Measurements from ENCODE around the gene NUP160.

NUP160 gene

GRCh38 chr11:47863189-47863897, 15.2 kb upstream of the NUP160 start:
- no peaks in the 10 kb centered on the region for H3K36me3 ChIP-seq (replicated peaks)
- TF ChIP-seq CTCF (IDR thresholded peaks at IDR 0.05; ENCODE audit: low read depth, low read length, missing control alignments): no peak
- H3K27ac ChIP-seq: peak overlapping the region; percentile 54
- DNase-seq: peak; percentile 36
- H3K4me3 ChIP-seq (ENCODE audit: low read depth, low read length): no peak overlapping the region
- in situ Hi-C loops (cut with HindIII; ENCODE audit: low pct_ligation_motif_present, low sequenced_read_pairs): no loop called here
- H3K27me3 ChIP-seq (replicated peaks): no peaks in the 10 kb centered on the region

- in situ Hi-C loops (cut with HindIII; ENCODE audit: low pct_ligation_motif_present, low sequenced_read_pairs): no loop called here
- DNase-seq: peak; percentile 51
- peak overlapping the region; percentile 54 for H3K27ac ChIP-seq
- no peaks in the 10 kb centered on the region for H3K36me3 ChIP-seq (replicated peaks)
- H3K27me3 ChIP-seq (replicated peaks): no peaks in the 10 kb centered on the region
- TF ChIP-seq CTCF (IDR thresholded peaks at IDR 0.05; ENCODE audit: low read depth, low read length, missing control alignments): no peak
- H3K4me3 ChIP-seq (ENCODE audit: low read depth, low read length): no peak overlapping the region
These were observed 13.6 kb upstream of the NUP160 start for GRCh38 chr11:47861728-47862127.

GRCh38 chr11:47860536-47860935, 12.4 kb upstream of the NUP160 start:
- DNase-seq: no peak
- in situ Hi-C loops (cut with HindIII; ENCODE audit: low pct_ligation_motif_present, low sequenced_read_pairs): no loop called here
- H3K4me3 ChIP-seq (ENCODE audit: low read depth, low read length): no peak overlapping the region
- no peak overlapping the region for H3K27ac ChIP-seq
- H3K36me3 ChIP-seq (replicated peaks): no peaks in the 10 kb centered on the region
- H3K27me3 ChIP-seq (replicated peaks): no peaks in the 10 kb centered on the region
- no peak for TF ChIP-seq CTCF (IDR thresholded peaks at IDR 0.05; ENCODE audit: low read depth, low read length, missing control alignments)

GRCh38 chr11:47857892-47858543, 9.9 kb upstream of the NUP160 start:
- no peak overlapping the region for H3K4me3 ChIP-seq (ENCODE audit: low read depth, low read length)
- no peak overlapping the region for H3K27ac ChIP-seq
- in situ Hi-C loops (cut with HindIII; ENCODE audit: low pct_ligation_motif_present, low sequenced_read_pairs): no loop called here
- no peaks in the 10 kb centered on the region for H3K27me3 ChIP-seq (replicated peaks)
- DNase-seq: no peak
- no peaks in the 10 kb centered on the region for H3K36me3 ChIP-seq (replicated peaks)
- no peak for TF ChIP-seq CTCF (IDR thresholded peaks at IDR 0.05; ENCODE audit: low read depth, low read length, missing control alignments)

GRCh38 chr11:47857485-47857884, 9.3 kb upstream of the NUP160 start:
- TF ChIP-seq CTCF (IDR thresholded peaks at IDR 0.05; ENCODE audit: low read depth, low read length, missing control alignments): no peak
- no peak overlapping the region for H3K27ac ChIP-seq
- no peak overlapping the region for H3K4me3 ChIP-seq (ENCODE audit: low read depth, low read length)
- H3K27me3 ChIP-seq (replicated peaks): no peaks in the 10 kb centered on the region
- in situ Hi-C loops (cut with HindIII; ENCODE audit: low pct_ligation_motif_present, low sequenced_read_pairs): no loop called here
- H3K36me3 ChIP-seq (replicated peaks): no peaks in the 10 kb centered on the region
- DNase-seq: no peak

Measured in brain microvascular endothelial cell (primary cell).